Activated CD8-positive, alpha-beta T cell treated with anti-CD3 and anti-CD28 coated beads for 36 hours (primary cell): ENCODE measurements around the gene ADD3. TPM values are rescaled to one million over a fixed set of nuclear protein-coding genes. Genes with fewer than 3 reads are reported as not detected.

Experiments used
- ATAC-seq: fragments of 200-7000 bp; cut with Tn5 transposase; one replicate; pipeline ENCODE4 v1.10.0; 2021; ENCODE audit warnings: mild to moderate bottlenecking, moderate library complexity
- CTCF ChIA-PET: fragments of 350-600 bp; sonication (Branson Sonifier 250); formaldehyde crosslinking; loops from one replicate; lab custom pipeline; 2021; ENCODE audit warnings: antibody characterized with exemption; lab: Charles Lee
- POLR2A ChIA-PET: fragments of 350-600 bp; sonication (Branson Sonifier 250); formaldehyde crosslinking; loops from one replicate; lab custom pipeline; 2021; ENCODE audit warnings: antibody characterized with exemption; lab: Charles Lee
- DNase-seq: peaks from one replicate; pipeline ENCODE4 v3.0.0-alpha.2; 2020
- H3K27ac Mint-ChIP-seq: one replicate; pipeline ENCODE4 v1.8.0; 2021; ENCODE audit warnings: mild to moderate bottlenecking, mixed read lengths
- H3K27me3 Mint-ChIP-seq: one replicate; pipeline ENCODE4 v1.8.0; 2021; ENCODE audit warnings: mixed read lengths
- H3K36me3 Mint-ChIP-seq: one replicate; pipeline ENCODE4 v1.8.0; 2021; ENCODE audit warnings: low read depth, mixed read lengths
- H3K4me1 Mint-ChIP-seq: one replicate; pipeline ENCODE4 v1.8.0; 2021; ENCODE audit warnings: low read depth, mixed read lengths
- H3K4me3 Mint-ChIP-seq: one replicate; pipeline ENCODE4 v1.8.0; 2021; ENCODE audit warnings: mild to moderate bottlenecking, moderate library complexity, mixed read lengths
- H3K9me3 Mint-ChIP-seq: one replicate; pipeline ENCODE4 v1.8.0; 2021; ENCODE audit warnings: mixed read lengths
- intact Hi-C: fragments of 100-400 bp; cut with micrococcal nuclease; formaldehyde crosslinking; loops from one replicate; pipeline ENCODE4 v1.10.0; 2022
- total RNA-seq, 2 experiments: library from RNA; stranded (reverse); gene quantifications; one replicate each; pipeline ENCODE4 v1.2.3, GENCODE V29; 2021
- TF ChIP-seq, protein P1 (sequence below): fragments of 200-600 bp; IDR thresholded peaks from one replicate; pipeline ENCODE4 v1.8.0; 2022; ENCODE audit warnings: antibody characterized with exemption, mild to moderate bottlenecking

Gene ADD3
- total RNA-seq, 2 experiments from 2014 or later, result 66.8 to 77.0 TPM

DNA sequence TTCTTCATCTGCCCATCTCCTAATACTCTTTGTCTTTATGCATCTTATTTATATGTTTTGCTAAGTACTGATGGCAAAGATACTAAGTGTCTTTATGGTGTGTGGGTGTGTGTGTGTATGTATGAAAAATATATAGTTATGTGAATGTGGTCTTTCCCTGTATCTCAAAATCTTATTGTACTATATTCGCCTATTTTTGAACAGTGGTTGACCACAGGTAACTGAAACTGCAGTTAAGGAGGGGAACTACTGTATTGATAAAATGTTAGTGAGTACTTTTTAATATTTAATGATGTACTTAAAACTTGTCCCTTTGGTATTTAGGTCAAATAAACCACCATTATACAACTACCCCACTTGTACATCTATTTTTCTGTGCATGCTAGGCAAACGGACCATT lies 85.9 kb downstream of the ADD3 start:
- POLR2A ChIA-PET, result interaction anchor here (0.6 kb wide), 1 partner anchor 11 kb away, joined by 3 read pairs; no protein-coding TSS in a partner anchor
- H3K36me3 Mint-ChIP-seq, result peaks cover 11% of the 10 kb centered on the region
- H3K9me3 Mint-ChIP-seq, result peaks cover 3% of the 10 kb centered on the region
- H3K27me3 Mint-ChIP-seq, result no peaks in the 10 kb centered on the region
- no peak for ATAC-seq
- H3K4me1 Mint-ChIP-seq, result peaks cover 57% of the 10 kb centered on the region
- no peak overlapping the region for H3K27ac Mint-ChIP-seq
- no peak for DNase-seq
- CTCF ChIA-PET, result interaction anchor here (1.2 to 1.4 kb wide), 3 partner anchors 10 to 78 kb away, joined by 3 to 4 read pairs (median 4); no protein-coding TSS in a partner anchor
- TF ChIP-seq, protein P1, sequence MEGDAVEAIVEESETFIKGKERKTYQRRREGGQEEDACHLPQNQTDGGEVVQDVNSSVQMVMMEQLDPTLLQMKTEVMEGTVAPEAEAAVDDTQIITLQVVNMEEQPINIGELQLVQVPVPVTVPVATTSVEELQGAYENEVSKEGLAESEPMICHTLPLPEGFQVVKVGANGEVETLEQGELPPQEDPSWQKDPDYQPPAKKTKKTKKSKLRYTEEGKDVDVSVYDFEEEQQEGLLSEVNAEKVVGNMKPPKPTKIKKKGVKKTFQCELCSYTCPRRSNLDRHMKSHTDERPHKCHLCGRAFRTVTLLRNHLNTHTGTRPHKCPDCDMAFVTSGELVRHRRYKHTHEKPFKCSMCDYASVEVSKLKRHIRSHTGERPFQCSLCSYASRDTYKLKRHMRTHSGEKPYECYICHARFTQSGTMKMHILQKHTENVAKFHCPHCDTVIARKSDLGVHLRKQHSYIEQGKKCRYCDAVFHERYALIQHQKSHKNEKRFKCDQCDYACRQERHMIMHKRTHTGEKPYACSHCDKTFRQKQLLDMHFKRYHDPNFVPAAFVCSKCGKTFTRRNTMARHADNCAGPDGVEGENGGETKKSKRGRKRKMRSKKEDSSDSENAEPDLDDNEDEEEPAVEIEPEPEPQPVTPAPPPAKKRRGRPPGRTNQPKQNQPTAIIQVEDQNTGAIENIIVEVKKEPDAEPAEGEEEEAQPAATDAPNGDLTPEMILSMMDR, result no peak
- intact Hi-C loops, result no loop called here
- no peak overlapping the region for H3K4me3 Mint-ChIP-seq

DNA sequence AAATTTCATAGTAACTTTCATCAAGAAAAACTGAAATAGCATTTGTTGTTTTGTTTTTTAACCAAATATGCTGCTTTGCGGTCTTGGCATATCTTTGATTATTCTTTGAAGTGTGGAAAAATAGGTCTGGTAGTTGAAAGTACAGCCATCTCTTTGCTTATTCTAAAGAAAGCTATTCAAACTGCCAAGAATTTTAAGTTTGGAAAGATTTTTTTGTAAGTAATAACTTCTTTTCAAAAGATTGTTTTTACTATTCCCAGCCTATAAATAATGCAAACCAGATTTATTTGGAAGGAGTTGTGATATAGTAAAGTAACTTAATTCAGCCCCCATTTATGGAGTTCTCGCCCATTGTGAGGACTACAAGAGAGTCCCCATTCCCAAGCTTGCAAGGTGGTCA lies 87.0 kb downstream of the ADD3 start:
- DNase-seq (no peak), ATAC-seq (no peak)
- H3K27ac Mint-ChIP-seq, result no peak overlapping the region
- H3K9me3 Mint-ChIP-seq, result peaks cover 3% of the 10 kb centered on the region
- ChIA-PET POLR2A (interaction anchor here (0.6 to 1.2 kb wide), 3 partner anchors 9 to 175 kb away, joined by 3 to 5 read pairs (median 4); no protein-coding TSS in a partner anchor), CTCF (interaction anchor here (1.0 to 1.4 kb wide), 6 partner anchors 9 to 211 kb away, joined by 3 to 7 read pairs (median 4); no protein-coding TSS in a partner anchor)
- peaks cover 58% of the 10 kb centered on the region for H3K4me1 Mint-ChIP-seq
- no peak overlapping the region for H3K4me3 Mint-ChIP-seq
- intact Hi-C loops, result no loop called here
- H3K36me3 Mint-ChIP-seq, result peaks cover 11% of the 10 kb centered on the region
- H3K27me3 Mint-ChIP-seq, result no peaks in the 10 kb centered on the region
- TF ChIP-seq, protein P1, result no peak

DNA sequence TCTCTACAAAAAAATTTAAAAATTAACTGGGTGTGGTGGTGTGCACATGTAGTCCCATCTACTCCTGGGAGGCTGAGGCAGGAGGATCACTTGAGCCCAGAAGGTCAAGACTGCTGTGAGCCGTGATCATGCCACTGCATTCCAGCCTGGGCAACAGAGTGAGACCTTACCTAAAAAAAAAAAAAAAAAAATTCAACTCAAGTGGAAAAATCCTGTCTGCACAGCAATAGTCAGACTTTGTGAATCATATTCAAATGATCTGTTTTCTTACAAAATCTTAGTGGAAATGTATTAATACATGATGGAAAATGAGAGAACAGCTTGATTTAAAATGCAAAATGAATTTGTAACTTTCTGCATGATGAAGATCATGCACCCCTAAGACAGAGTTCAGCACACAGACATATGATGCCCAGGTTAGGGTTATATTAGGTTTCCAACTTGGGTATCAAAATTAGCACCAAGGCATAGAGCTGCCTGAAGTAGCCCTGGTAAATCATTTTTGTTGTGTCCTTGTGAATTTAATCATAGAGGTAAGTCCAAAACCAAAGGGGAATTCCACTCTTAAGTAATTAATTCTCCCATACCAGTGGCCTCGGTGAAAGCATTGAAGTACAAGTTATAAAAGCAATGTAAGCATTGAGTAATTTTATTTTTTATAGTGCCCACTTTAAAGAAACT lies 93.8 kb downstream of the ADD3 start:
- H3K36me3 Mint-ChIP-seq, result peaks cover 23% of the 10 kb centered on the region
- H3K4me3 Mint-ChIP-seq, result peak overlapping the region; percentile 18
- no peaks in the 10 kb centered on the region for H3K27me3 Mint-ChIP-seq
- peak; percentile 70 for ATAC-seq
- H3K4me1 Mint-ChIP-seq, result peaks cover 68% of the 10 kb centered on the region
- peaks cover 3% of the 10 kb centered on the region for H3K9me3 Mint-ChIP-seq
- CTCF ChIA-PET, result no interaction called here
- intact Hi-C loops, result loop anchor here (5.0 kb wide), 1 partner anchor 44 kb away; no protein-coding TSS in a partner anchor
- TF ChIP-seq, protein P1, result no peak
- DNase-seq, result no peak
- POLR2A ChIA-PET, result no interaction called here
- peak overlapping the region; percentile 91 for H3K27ac Mint-ChIP-seq

DNA sequence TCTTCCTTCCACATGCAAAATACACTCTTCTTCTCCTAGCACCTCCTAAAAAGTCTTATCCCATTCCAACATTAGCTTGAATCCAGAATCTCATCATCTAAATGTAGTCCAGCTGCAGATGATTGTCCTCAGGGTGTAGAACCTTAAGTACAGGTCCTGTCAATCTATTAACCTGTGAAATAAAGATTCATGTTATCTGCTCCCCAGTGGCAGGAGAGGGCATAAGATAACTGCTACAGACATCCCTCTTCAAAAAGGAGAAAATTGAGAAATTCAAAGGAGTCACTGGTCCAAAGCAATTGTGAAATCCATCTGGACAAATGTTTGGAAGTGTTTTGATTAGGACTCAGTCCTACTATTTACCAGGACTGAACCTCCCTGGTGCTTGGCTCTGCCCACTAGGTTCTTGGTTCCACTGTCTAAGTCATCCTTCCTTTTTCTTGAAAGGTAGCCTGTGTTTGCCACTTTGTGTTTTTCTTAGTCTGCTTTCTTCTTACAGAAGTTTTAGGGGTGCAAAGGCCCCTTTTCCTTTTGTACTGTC lies 96.2 kb downstream of the ADD3 start:
- POLR2A ChIA-PET, result interaction anchor here (1.0 kb wide), 1 partner anchor 9 kb away, joined by 5 read pairs; no protein-coding TSS in a partner anchor
- TF ChIP-seq, protein P1, result no peak
- H3K4me3 Mint-ChIP-seq, result no peak overlapping the region
- H3K4me1 Mint-ChIP-seq, result peaks cover 68% of the 10 kb centered on the region
- ATAC-seq, result no peak
- H3K27me3 Mint-ChIP-seq, result no peaks in the 10 kb centered on the region
- H3K36me3 Mint-ChIP-seq, result peaks cover 28% of the 10 kb centered on the region
- intact Hi-C loops, result loop anchor here (5.0 kb wide), 1 partner anchor 47 kb away; no protein-coding TSS in a partner anchor
- DNase-seq, result no peak
- peak overlapping the region; percentile 56 for H3K27ac Mint-ChIP-seq
- H3K9me3 Mint-ChIP-seq, result peaks cover 3% of the 10 kb centered on the region
- CTCF ChIA-PET, result interaction anchor here (0.9 to 2.4 kb wide), 10 partner anchors 9 to 220 kb away, joined by 3 to 7 read pairs (median 4); partner anchors contain the start of gene ADD3
